GM19328 (cell line): Measurements from ENCODE around the gene EEIG1.

Source experiments
- ATAC-seq: cut with Tn5 transposase; IDR thresholded peaks from one replicate; pipeline ENCODE4 v1.9.1; 2021; ENCODE audit warnings: mild to moderate bottlenecking, moderate library complexity; ENCODE audit not compliant: unreplicated experiment

The EEIG1 gene

DNA sequence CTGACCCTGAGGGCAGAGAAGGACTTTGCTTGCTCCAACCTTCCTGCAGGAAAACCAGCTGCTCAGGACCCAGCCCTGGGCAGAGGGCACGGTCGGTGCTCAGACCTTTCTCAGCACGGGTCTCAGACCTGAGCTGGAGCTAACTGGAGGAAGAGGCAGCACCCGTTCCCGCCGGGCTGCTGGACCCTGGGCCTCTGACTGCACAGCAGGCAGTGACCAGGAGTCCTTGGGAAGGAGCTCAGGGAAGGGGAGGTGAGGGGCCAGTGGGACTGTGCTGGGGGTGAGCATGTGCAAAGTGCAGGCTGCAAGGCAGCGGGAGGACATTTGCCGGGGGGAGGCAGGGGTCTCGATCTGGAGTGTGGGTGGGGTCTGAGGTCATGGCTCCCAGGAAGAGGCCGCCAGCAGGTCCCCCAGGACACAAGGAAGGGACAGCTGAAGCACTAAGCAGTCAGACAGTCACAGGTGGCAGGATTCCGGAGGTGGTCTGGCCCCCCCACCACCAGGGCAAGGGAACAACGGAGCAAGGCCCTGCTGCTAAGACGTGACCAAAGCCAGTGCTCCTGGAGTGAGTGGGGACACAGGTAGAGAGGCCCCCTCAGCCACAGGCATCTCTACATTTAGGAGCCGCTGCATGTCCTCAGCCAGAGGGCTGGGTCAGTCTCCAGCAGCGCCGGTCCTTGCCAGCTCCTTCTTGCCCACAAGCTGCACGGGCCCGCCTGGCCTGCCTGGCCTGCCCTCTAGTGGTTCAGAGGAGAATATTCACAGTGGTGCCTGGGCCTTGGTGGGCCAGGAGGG, 38.4 kb downstream of the EEIG1 start:
- ATAC-seq = no peak

DNA sequence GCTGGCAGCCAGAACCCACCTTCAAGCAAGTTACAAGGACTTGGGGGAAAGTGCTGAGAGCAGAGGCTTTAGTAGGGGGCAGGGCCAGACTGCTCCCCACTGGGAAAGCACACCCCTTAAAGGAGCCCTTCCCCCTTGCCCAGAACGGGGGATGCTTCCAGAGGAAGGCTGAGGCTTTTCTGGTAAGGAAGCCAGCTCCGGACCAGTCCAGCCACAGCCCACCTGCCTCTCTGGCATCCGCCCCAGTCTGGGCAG, 38.9 kb downstream of the EEIG1 start:
- no peak for ATAC-seq

- no peak for ATAC-seq
These were observed 39.5 kb downstream of the EEIG1 start for GRCh38 chr9:127941062-127941960.

GRCh38 chr9:127940593-127940992, 40.2 kb downstream of the EEIG1 start:
- ATAC-seq = no peak

DNA sequence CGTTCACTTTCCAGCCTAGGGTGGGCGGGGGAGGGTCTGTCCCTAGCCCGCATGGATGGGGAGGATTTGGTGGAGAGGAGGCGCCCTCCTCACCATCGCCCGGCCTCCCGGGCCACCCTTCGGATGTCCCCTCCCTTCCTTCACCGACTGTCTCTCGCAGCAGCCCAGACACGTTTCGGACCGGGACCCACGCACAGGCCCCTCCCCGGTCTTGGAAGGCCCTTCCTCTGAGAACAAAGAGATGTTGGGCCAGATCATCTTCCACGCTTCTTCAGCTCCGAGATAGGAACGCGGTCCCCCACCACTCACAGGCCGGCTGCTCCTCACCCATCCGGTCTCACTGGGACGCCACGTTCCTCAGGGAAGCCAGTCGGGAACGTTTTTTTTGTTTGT, 42.5 kb downstream of the EEIG1 start:
- no peak for ATAC-seq

DNA sequence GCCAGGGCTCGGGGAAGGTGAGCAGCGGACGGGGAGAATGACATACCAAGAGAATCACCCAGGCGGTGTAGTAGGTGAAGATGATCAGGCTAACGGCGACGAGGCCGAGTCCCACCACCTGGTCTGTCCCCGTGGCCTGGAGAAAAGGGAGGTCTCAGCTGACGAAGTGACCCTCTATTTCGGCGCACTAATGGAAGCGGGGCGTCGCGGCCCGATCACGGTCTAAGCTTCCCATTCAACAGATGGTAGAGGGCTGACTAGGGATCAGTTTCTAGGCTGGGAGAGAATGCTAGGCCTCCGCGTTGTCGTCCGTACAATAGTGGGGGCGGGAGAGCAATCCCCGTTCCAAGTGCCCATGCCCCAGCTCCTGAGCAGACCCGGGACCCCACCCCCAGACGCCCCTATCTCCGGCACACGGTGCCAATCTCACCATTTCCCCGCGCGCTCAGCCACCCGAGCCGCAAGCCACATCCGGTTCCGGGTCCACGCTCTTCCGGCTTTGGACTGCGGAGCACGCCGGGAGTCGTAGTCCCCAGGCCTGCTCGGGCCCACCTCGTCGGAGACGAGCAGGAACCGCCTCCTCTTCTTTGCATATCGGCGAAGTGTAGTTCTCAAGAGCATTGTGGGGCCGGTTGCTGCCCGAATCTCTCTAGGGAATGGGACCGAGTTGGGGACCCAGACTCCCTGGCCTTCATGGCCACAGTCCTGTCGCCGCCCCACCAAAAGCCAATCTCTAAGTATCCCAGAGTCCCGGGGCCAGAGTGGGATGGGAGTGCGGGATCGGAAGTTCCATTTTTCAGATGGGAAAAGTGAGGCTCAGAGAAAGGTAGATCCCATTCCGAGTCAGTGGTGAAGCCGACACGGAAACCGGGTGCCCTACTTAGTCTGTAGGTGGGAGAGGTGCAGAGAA, 43.1 kb downstream of the EEIG1 start, which contains the start of gene DPM2:
Gene DPM2, minus strand, starts transcription at position 467 of the 910 bp plus-strand sequence. Its CDS starts 34 bp downstream, at position 433.
- ATAC-seq = peak; percentile 93

- ATAC-seq = no peak
These were observed 43.8 kb downstream of the EEIG1 start for GRCh38 chr9:127937056-127937387.

- ATAC-seq = no peak
These were observed 44.4 kb downstream of the EEIG1 start for GRCh38 chr9:127936347-127936852.

DNA sequence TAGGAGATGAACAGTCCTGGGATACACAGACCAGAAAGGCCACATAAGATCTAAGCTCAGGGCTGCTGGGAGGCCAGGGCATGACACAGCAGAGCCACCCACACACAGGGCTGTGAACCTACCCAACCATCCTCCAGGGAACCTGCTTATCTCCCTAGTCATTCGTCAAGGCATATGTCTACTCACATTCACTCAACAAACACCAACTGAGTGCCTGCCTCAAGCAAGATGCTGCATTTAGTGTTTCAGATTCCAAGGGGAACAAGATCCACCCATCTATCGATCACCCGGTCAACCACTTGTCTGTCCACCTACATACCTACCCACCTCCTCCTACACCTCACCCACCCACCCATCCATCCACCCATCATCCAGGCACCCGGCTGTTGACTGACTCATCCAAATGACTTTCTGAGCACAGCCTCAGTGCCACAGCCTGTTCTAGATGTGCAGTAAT, 45.0 kb downstream of the EEIG1 start:
- no peak for ATAC-seq

DNA sequence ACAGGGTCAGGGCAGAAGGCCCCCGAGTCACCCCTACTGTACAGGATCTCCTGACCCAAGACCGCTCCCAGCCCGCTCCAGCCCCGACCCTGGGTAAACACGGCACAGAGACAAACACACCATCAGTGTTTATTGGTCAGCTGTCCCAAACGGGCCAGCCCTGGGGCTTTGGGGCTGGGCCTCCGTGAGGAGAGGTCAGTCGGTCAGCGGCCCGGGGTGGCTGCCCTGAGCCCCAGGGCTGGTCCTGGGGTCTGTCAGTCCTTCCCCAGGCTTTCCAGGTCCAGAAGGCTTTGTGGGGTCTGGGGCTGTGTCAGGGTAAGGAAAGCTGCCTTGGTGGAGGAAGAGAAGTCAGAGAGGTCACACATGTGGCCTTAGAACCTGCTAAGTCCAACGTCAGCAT, 45.8 kb downstream of the EEIG1 start:
- no peak for ATAC-seq

- no peak for ATAC-seq
These were observed 46.5 kb downstream of the EEIG1 start for GRCh38 chr9:127934248-127934647.

DNA sequence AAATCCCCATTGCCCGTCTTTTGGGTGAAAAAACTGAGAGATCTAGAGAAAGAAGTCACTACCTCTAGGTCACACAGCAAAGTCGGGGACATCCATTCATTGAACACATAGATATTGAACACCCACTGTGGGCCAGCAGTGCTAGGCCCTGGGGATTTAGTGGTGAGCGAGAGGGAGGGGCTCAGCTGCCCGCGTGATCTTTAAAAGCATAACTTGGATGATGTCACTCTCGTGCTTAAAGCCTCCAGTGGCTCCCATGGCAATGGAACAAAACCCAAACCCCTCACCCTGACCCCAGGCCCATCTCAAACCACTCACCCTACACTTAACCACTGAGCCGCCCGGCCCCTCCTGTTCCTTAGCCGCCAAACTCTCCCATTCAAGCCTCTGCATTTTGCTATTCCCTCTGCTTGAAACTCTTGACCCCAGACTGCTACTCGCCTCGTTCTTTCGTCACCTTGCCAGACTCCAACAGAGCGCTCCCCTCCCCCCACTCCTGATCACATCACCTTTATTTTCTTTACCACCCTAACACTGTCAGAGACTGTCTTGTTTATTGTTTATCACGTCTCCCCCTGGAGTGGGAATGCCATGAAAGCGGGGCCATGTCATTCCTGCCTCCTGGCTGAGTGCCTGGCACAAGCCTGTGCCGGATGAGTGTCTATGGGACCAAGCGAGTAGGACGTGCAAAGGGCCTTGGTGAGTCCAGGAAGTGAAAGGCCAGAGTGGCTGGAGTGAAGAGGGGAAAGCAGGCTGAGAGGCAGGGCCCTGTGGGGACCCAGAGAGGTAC, 49.5 kb downstream of the EEIG1 start:
- ATAC-seq = peak; percentile 18
